ENCODE measurements around the gene ADGRL3.
"Not testable (repeated sequence)": the region's sequence is repeated elsewhere in the genome, so short reads cannot be mapped to it uniquely, and the experiment has no call there.

The ADGRL3 gene

DNA sequence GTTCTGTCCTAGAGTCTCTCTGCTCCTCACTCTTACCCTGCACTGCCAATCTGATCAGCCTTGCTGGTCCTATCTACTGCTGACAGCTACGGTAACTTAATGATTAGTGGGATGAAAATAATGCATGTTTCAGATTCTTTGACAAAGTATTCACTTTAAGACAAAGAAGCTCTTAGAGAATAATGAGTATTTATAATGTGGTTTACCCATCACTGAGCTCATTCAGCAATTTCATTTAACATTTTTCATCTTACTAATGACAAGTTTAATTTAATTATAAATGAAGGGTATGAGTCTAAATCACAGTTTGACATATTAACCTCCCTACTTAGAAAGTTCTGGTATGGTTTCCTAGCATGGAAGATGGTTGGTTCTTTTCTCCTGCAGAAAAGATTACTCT lies 428.2 kb downstream of the ADGRL3 start:
- Histone ChIP-seq H3K4me1 (ENCODE audit: low read depth, poor library complexity, severe bottlenecking) (no peaks in the 10 kb centered on the region), H3K27me3 (ENCODE audit: insufficient read depth, low read depth) (no peaks in the 10 kb centered on the region), H3K79me2 (ENCODE audit: insufficient read depth, low read depth) (no peaks in the 10 kb centered on the region), H3K36me3 (ENCODE audit: insufficient read depth) (no peaks in the 10 kb centered on the region), H3K4me3 (IDR thresholded peaks at IDR 0.05; ENCODE audit: insufficient read depth, low read depth, low read length) (no peak overlapping the region), H2AFZ (ENCODE audit: low read depth) (no peak overlapping the region), H4K20me1 (ENCODE audit: insufficient read depth) (no peaks in the 10 kb centered on the region), H3K27ac (no peak overlapping the region), H3K4me2 (no peak overlapping the region), H3K9ac (no peak overlapping the region)
- TF ChIP-seq, protein P1, sequence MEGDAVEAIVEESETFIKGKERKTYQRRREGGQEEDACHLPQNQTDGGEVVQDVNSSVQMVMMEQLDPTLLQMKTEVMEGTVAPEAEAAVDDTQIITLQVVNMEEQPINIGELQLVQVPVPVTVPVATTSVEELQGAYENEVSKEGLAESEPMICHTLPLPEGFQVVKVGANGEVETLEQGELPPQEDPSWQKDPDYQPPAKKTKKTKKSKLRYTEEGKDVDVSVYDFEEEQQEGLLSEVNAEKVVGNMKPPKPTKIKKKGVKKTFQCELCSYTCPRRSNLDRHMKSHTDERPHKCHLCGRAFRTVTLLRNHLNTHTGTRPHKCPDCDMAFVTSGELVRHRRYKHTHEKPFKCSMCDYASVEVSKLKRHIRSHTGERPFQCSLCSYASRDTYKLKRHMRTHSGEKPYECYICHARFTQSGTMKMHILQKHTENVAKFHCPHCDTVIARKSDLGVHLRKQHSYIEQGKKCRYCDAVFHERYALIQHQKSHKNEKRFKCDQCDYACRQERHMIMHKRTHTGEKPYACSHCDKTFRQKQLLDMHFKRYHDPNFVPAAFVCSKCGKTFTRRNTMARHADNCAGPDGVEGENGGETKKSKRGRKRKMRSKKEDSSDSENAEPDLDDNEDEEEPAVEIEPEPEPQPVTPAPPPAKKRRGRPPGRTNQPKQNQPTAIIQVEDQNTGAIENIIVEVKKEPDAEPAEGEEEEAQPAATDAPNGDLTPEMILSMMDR (conservative IDR thresholded peaks at IDR 0.05; ENCODE audit: low read depth, low read length), result no peak

DNA sequence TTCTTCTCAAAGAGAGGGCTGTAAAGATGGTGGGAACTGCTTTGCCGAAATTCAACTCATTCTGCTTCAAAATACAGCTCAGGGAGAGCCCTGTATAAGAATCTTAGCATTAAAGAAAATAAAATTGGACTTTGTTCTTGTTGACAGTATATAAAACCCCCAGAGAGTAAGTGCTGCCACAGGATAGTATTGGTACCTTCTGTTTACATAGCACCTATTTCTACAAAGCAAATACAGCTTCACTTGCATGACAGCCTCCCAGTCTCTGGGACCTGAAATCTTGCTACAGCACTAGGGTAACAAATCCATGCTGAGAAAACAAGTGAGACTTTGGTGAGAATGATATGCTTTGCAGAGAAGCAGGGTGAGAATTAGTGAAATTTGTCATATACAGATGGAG lies 428.6 kb downstream of the ADGRL3 start:
- TF ChIP-seq, protein P1 (conservative IDR thresholded peaks at IDR 0.05; ENCODE audit: low read depth, low read length), result no peak
- Histone ChIP-seq H3K9ac (no peak overlapping the region), H4K20me1 (ENCODE audit: insufficient read depth) (no peaks in the 10 kb centered on the region), H3K36me3 (ENCODE audit: insufficient read depth) (no peaks in the 10 kb centered on the region), H3K79me2 (ENCODE audit: insufficient read depth, low read depth) (no peaks in the 10 kb centered on the region), H3K4me3 (IDR thresholded peaks at IDR 0.05; ENCODE audit: insufficient read depth, low read depth, low read length) (no peak overlapping the region), H2AFZ (ENCODE audit: low read depth) (no peak overlapping the region), H3K4me1 (ENCODE audit: low read depth, poor library complexity, severe bottlenecking) (no peaks in the 10 kb centered on the region), H3K27me3 (ENCODE audit: insufficient read depth, low read depth) (no peaks in the 10 kb centered on the region), H3K4me2 (no peak overlapping the region), H3K27ac (no peak overlapping the region)

DNA sequence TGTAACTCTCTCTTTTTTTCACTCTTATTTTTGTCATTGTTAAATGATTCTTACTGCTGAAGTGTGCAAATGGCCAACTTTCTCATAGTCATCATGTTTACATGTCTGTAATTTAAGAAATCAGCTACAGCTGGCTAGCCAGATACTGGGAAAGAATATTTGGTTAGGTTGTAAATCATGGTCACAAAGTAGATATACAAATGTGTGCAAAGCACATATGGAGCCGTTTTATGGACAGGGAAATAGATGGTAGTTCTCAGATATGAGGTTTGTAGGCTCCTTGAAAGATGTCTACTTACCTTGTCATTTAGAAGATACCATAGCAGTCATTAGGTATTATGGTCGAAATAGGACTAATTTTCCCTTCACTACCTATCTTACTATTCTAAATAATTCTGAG lies 430.4 kb downstream of the ADGRL3 start:
- H3K27ac ChIP-seq, result no peak overlapping the region
- H3K4me2 ChIP-seq, result no peak overlapping the region
- H3K36me3 ChIP-seq (ENCODE audit: insufficient read depth), result no peaks in the 10 kb centered on the region
- no peaks in the 10 kb centered on the region for H3K4me1 ChIP-seq (ENCODE audit: low read depth, poor library complexity, severe bottlenecking)
- no peaks in the 10 kb centered on the region for H3K27me3 ChIP-seq (ENCODE audit: insufficient read depth, low read depth)
- H3K79me2 ChIP-seq (ENCODE audit: insufficient read depth, low read depth), result no peaks in the 10 kb centered on the region
- H3K4me3 ChIP-seq (IDR thresholded peaks at IDR 0.05; ENCODE audit: insufficient read depth, low read depth, low read length), result no peak overlapping the region
- no peak overlapping the region for H2AFZ ChIP-seq (ENCODE audit: low read depth)
- H4K20me1 ChIP-seq (ENCODE audit: insufficient read depth), result no peaks in the 10 kb centered on the region
- TF ChIP-seq, protein P1 (conservative IDR thresholded peaks at IDR 0.05; ENCODE audit: low read depth, low read length), result no peak
- no peak overlapping the region for H3K9ac ChIP-seq

DNA sequence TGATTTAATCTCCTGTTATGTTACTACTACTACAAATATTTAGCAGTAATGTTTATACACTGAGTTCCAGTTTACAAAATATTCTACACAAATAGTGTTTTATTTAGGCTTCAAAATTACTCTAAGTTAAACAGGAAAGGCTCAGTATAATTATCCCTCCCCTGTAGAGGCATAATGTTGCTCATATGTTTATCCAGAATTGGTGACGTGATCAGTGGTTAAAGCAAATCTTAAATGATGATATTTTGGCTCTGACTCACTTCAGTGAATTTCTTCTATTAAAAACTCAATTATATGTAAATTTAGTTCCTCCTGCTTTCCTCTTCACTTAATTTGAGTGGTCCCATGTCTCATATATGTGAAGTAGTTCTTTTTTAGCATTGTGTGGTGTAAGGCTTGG lies 438.5 kb downstream of the ADGRL3 start:
- Histone ChIP-seq H3K27me3 (ENCODE audit: insufficient read depth, low read depth) (no peaks in the 10 kb centered on the region), H3K4me1 (ENCODE audit: low read depth, poor library complexity, severe bottlenecking) (no peaks in the 10 kb centered on the region), H4K20me1 (ENCODE audit: insufficient read depth) (no peaks in the 10 kb centered on the region), H2AFZ (ENCODE audit: low read depth) (no peak overlapping the region), H3K27ac (no peak overlapping the region), H3K4me2 (no peak overlapping the region), H3K9ac (no peak overlapping the region), H3K79me2 (ENCODE audit: insufficient read depth, low read depth) (no peaks in the 10 kb centered on the region), H3K4me3 (IDR thresholded peaks at IDR 0.05; ENCODE audit: insufficient read depth, low read depth, low read length) (no peak overlapping the region), H3K36me3 (ENCODE audit: insufficient read depth) (no peaks in the 10 kb centered on the region)
- TF ChIP-seq, protein P1 (conservative IDR thresholded peaks at IDR 0.05; ENCODE audit: low read depth, low read length), result no peak

DNA sequence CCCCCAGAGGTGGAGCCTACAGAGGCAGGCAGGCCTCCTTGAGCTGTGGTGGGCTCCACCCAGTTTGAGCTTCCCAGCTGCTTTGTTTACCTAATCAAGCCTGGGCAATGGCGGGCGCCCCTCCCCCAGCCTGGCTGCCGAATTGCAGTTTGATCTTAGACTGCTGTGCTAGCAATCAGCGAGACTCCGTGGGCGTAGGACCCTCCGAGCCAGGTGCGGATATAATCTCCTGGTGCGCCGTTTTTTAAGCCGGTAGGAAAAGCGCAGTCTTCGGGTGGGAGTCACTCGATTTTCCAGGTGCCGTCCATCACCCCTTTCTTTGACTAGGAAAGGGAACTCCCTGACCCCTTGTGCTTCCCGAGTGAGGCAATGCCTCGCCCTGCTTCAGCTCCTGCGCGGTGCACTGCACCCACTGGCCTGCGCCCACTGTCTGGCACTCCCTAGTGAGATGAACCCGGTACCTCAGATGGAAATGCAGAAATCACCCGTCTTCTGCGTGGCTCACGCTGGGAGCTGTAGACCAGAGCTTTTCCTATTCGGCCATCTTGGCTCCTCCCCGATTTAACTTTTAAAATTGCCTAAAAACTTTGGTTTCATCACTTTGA lies 446.7 kb downstream of the ADGRL3 start:
- not testable (repeated sequence) for H2AFZ ChIP-seq (ENCODE audit: low read depth); H3K27ac ChIP-seq; H4K20me1 ChIP-seq (ENCODE audit: insufficient read depth); H3K27me3 ChIP-seq (ENCODE audit: insufficient read depth, low read depth); H3K4me3 ChIP-seq (IDR thresholded peaks at IDR 0.05; ENCODE audit: insufficient read depth, low read depth, low read length); H3K36me3 ChIP-seq (ENCODE audit: insufficient read depth); H3K4me2 ChIP-seq; H3K4me1 ChIP-seq (ENCODE audit: low read depth, poor library complexity, severe bottlenecking); H3K79me2 ChIP-seq (ENCODE audit: insufficient read depth, low read depth); H3K9ac ChIP-seq
